HG03039 (cell line): Measurements from ENCODE around the gene ACVR2B.

Experiments
- ATAC-seq: cut with Tn5 transposase; IDR thresholded peaks from one replicate; pipeline ENCODE4 v1.9.1; 2021; ENCODE audit warnings: mild to moderate bottlenecking, moderate library complexity; ENCODE audit not compliant: unreplicated experiment

ACVR2B gene

DNA sequence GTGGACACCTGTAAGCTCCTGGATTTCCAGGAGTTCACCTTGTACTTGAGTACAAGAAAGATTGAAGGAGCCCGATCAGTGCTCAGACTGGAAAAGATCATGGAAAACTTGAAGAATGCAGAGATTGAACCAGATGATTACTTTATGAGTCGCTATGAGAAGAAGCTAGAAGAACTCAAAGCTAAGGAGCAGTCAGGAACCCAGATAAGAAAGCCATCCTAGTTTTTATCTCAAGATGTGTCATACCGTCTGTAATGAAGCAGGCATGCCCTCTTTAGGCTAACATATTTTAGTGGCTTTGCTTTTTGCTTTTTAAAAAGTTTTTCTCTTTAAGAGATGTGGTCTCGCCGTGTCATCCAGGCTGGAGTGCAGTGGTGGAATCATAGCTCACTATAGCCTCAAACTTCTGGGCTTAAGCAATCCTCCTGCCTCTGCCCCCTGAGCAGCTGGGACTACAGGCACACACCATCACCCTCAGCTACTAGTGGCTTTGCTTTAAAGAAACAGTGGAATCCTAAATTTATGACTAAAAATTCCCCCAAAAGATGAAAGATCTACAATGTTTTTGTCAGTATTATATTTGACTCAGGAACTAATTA, 70.5 kb downstream of the ACVR2B start:
- no peak for ATAC-seq

DNA sequence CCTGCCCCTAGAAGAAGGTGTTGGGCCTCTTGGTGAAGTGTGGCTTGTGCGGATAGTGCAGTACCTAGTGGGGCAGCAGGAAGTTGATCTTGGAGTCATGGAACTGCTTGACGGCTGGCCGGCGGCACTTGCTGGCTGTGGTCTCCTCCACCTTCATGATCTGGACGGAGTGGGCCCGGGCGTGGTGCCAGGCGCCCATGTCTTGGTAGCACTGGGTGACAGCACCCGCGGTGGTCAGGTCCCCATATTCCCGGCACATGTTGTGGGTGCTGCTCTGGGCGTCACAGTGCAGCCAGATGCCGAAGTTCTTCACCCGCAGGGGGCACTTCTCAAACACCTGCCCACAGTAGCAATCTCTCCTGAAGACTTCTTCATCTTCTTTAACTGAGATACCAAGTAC, 73.1 kb downstream of the ACVR2B start:
- no peak for ATAC-seq

DNA sequence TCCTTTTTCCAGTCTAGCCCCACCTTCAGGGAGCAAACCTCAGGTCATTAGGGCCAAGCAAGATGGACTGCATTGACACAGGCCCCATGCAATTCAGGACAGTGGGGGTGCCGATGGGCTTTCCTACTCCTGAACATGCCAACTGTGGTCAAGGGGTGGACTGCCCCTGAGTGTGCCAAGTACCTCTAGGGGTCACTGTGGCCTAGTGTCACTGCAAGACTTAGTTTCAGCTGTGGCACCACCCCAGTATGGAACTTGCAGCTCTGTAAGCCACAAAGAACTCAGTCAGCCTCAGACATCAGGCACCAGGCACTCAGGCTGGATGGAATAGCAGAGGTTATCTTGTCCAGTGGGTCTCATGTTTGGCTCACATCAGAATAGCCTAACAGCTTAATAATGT, 74.8 kb downstream of the ACVR2B start:
- no peak for ATAC-seq

DNA sequence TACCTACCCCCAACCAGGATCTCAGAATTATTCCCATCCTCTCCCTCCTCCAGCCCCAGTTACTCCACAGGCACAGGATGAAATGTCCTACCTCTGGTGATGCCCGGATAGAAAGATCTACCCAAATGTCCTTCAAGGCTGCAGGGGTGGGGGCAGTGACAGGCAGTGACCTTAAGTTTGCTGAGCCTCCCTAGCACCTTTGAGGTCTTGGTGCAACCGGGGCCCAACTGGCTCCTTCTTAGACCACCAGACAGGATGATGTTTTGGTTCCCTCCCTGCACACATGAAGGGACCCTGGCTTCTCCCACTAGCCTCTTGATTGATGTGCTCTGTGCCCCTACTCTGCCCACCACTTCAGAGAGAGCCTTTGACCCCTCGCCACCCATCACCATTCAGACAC, 78.8 kb downstream of the ACVR2B start:
- ATAC-seq, result no peak

DNA sequence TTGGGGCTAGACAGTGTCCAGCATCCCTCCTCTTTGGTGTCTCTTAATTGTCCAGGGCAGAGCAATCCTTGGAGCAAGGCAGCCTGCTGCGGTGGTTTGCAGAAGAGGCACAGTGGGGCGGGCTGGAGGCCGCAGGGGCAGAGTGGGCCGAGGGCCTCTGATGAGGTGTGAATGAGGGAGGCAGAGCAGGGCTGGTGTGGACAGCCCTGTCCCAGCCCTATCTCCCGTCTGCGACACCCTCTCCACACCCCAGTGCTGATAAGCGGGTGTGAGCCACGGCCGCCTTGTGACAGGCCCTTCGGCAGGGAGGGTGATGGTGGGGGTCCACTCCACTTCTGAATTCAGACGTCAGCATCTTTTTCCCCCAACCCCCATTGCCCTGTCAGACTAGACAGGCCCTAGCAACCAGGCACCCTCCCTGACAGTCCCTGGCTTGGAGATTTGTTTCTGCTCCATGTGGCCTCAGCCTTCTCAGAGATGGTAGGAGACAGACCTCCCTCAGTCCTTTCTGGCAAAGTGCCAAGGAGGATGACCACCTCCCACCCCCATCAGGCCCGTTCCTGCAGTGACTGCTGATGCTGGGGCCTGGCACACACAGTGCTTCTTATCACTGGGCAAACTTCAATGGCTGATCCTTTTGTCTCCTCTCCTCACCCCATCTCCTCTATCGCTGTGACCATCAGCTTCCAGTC, 79.7 kb downstream of the ACVR2B start:
- ATAC-seq, result no peak

DNA sequence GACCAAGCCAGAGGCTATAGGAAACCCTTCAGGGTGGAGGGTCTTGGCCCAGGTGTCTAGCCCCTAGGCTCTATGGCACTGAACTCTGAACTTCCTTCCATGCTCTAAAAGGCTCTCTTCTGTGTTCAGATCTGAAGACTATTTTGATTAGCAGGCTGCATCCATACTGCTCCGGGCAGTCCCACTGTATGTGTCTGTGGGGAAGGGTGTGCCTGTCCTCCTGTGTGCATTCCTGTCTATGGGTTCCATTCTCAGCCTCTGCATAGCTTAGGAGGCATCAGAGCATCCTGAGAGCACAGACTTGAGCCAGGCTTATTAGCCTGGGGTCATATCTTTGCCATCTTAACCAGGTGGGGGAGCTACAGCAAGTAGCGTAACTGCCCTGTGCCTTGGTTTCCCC, 80.5 kb downstream of the ACVR2B start:
- no peak for ATAC-seq

DNA sequence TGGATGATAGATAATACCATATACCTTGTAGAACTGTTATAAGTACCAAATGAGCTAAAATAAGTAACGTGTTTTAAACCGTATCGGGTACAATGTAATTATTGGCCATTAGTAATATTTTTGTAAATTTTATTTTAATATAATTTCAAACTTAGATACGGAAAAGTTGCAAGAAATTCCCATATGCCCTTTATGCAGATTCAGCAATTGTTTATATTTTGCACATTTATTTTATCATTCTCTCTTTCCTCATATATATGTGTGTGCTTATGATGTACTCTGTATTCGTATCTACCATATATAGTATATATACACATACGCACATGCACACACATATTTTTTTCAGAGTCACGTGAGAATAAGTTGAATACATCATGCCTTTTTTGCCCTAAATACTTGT, 80.9 kb downstream of the ACVR2B start:
- no peak for ATAC-seq

DNA sequence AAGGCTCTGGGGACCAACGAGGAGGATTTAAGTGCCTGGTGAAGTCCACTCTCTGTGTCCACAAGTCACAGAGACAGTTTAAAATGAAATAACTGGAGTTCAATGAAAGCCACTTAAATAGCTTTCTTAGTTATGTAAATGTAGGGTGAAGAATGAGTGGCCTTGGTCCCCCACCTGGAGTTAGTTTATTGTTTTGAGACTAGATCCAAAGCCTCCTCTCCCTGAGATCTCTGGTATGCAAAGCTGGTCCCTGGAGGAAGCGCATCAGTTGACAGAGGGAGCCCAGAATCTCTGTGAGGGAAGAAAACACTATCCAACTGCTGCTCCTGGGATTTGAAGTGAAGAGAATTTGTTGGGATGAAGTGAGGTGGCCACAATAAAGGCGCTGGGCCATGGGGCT, 83.0 kb downstream of the ACVR2B start:
- no peak for ATAC-seq

DNA sequence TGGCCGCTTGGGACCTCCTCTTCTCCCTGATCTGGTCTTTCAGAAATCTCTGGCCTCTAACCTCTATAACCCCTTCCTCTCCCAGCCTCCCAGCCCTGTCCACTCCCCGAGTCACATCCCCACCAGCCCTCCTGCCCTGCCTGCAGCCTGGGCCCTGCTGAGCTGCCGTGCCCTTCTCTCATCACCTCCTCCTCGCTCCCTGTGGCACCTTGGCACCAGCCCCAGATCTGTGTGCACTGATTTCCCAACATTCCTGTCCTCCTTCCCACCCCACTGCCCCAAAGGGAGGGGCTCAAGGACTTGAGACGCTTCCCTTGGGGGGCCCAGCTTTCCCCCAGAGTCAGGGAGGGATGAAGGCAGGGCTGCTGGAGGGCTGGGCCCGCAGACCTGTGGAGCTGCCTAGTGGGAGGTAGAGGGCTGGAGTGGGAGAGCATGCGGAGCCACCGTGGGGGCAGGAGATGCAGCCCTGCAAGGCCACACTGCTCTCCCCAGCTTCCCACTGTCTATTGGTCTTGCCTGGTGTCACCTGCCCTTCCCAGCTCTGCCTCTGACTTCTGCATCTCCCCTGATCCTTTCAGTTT, 85.2 kb downstream of the ACVR2B start:
- no peak for ATAC-seq

DNA sequence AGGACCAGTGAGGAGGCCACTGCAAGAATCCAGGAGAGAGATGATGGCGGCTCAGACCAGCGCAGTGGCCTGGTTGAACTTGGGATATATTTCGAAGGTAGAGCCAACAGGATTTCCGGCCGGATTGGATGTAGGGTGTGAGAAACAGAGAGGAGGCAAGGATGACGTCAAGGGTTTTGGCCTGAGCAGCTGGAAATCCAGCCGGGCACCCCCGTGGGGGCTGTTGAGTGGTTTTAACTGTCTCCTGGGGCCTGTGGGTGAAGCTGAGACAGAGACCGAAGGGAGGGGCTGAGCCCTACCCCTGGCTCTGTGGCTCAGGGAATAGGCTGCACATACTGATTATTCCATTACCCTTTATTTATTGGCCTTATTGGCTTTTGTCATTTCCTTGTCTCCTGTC, 88.1 kb downstream of the ACVR2B start:
- ATAC-seq, result no peak
